HG02885 (cell line): ENCODE data around the gene FBXL7.

ENCODE experiments used
- ATAC-seq: cut with Tn5 transposase; IDR thresholded peaks from one replicate; pipeline ENCODE4 v1.9.1; 2021; ENCODE audit warnings: mild to moderate bottlenecking; ENCODE audit not compliant: unreplicated experiment, poor library complexity

FBXL7 gene

GRCh38 chr5:15499528-15500324 is at the start of gene FBXL7:
Gene FBXL7, plus strand, starts transcription at chr5:15500180.
- ATAC-seq = no peak

- no peak for ATAC-seq
These were observed 49.5 kb upstream of the FBXL7 start for GRCh38 chr5:15450473-15450872.

- no peak for ATAC-seq
These were observed 49.0 kb upstream of the FBXL7 start for GRCh38 chr5:15450949-15451348.

GRCh38 chr5:15452030-15452429 is 48.0 kb upstream of the FBXL7 start:
- no peak for ATAC-seq

- ATAC-seq = no peak
These were observed 47.2 kb upstream of the FBXL7 start for GRCh38 chr5:15452781-15453180.

- no peak for ATAC-seq
These were observed 40.8 kb upstream of the FBXL7 start for GRCh38 chr5:15459200-15459599.

- ATAC-seq = no peak
These were observed 36.6 kb upstream of the FBXL7 start for GRCh38 chr5:15463231-15463980.

- no peak for ATAC-seq
These were observed 27.9 kb upstream of the FBXL7 start for GRCh38 chr5:15472116-15472515.

GRCh38 chr5:15474143-15474719 is 25.7 kb upstream of the FBXL7 start:
- ATAC-seq = no peak

- ATAC-seq = no peak
These were observed 24.6 kb upstream of the FBXL7 start for GRCh38 chr5:15475367-15475766.

- ATAC-seq = no peak
These were observed 23.0 kb upstream of the FBXL7 start for GRCh38 chr5:15476977-15477376.

- no peak for ATAC-seq
These were observed 19.5 kb upstream of the FBXL7 start for GRCh38 chr5:15480436-15480835.

GRCh38 chr5:15483351-15484097 is 16.5 kb upstream of the FBXL7 start:
- no peak for ATAC-seq

GRCh38 chr5:15487228-15487627 is 12.8 kb upstream of the FBXL7 start:
- no peak for ATAC-seq

GRCh38 chr5:15489571-15490235 is 10.3 kb upstream of the FBXL7 start:
- no peak for ATAC-seq

- no peak for ATAC-seq
These were observed 7.4 kb upstream of the FBXL7 start for GRCh38 chr5:15492545-15492944.

GRCh38 chr5:15493501-15493900 is 6.5 kb upstream of the FBXL7 start:
- no peak for ATAC-seq

GRCh38 chr5:15495026-15495425 is 5.0 kb upstream of the FBXL7 start:
- ATAC-seq = no peak

- ATAC-seq = no peak
These were observed 3.1 kb upstream of the FBXL7 start for GRCh38 chr5:15496886-15497285.

GRCh38 chr5:15500325-15501001 is 483 bp downstream of the FBXL7 start:
- no peak for ATAC-seq
